DOHH2 (cell line): ENCODE data around the gene HIVEP1.

Experiments used
- H3F3A ChIP-seq: fragments of 200-600 bp; sonication (generic), shearing (Covaris generic); 2 replicates; pipeline ENCODE4 v1.6.0; 2016; ENCODE audit warnings: antibody characterized with exemption, mild to moderate bottlenecking; ENCODE audit not compliant: control insufficient read depth, insufficient read depth
- H3K27ac ChIP-seq: fragments of 200-600 bp; sonication (generic); 2 replicates; pipeline ENCODE4 v1.5.1; 2014; ENCODE audit warnings: low read depth, mild to moderate bottlenecking, low read length, moderate library complexity
- H3K27me3 ChIP-seq: fragments of 200-600 bp; sonication (generic); 2 replicates; pipeline ENCODE4 v1.6.1; 2014; ENCODE audit warnings: mild to moderate bottlenecking, low read length, mixed read lengths; ENCODE audit not compliant: control insufficient read depth
- H3K36me3 ChIP-seq: fragments of 200-600 bp; sonication (generic); 2 replicates; pipeline ENCODE4 v1.6.1; 2014; ENCODE audit warnings: mild to moderate bottlenecking, low read length, moderate library complexity, mixed read lengths; ENCODE audit not compliant: control insufficient read depth
- H3K4me1 ChIP-seq: fragments of 200-600 bp; sonication (generic); 2 replicates; pipeline ENCODE4 v1.6.1; 2014; ENCODE audit warnings: mild to moderate bottlenecking, low read length, mixed read lengths; ENCODE audit not compliant: control insufficient read depth
- H3K4me2 ChIP-seq: fragments of 200-600 bp; sonication (generic); 2 replicates; pipeline ENCODE4 v1.6.0; 2014; ENCODE audit warnings: mild to moderate bottlenecking, low read length, moderate library complexity
- H3K4me3 ChIP-seq: fragments of 200-600 bp; sonication (generic); 2 replicates; pipeline ENCODE4 v1.5.1; 2014; ENCODE audit warnings: mild to moderate bottlenecking, low read length, mixed read lengths
- H3K79me2 ChIP-seq: fragments of 200-600 bp; sonication (generic); 2 replicates; pipeline ENCODE4 v1.6.1; 2014; ENCODE audit warnings: mild to moderate bottlenecking, low read length, mixed read lengths; ENCODE audit not compliant: control insufficient read depth
- H3K9me2 ChIP-seq: fragments of 200-600 bp; sonication (generic); replicated peaks from 2 replicates; pipeline ENCODE4 v1.6.1; 2014; ENCODE audit warnings: mild to moderate bottlenecking, low read length, mixed read lengths; ENCODE audit not compliant: control insufficient read depth
- H3K9me3 ChIP-seq: fragments of 200-600 bp; sonication (generic); 2 replicates; pipeline ENCODE4 v1.6.1; 2014; ENCODE audit warnings: antibody characterized with exemption, low read length, mixed read lengths; ENCODE audit not compliant: control insufficient read depth, insufficient read depth
- H4K20me1 ChIP-seq: fragments of 200-600 bp; sonication (generic); 2 replicates; pipeline ENCODE4 v1.6.0; 2014; ENCODE audit warnings: low read depth, mild to moderate bottlenecking, antibody characterized with exemption, low read length, moderate library complexity; ENCODE audit not compliant: control insufficient read depth, insufficient read depth
- EZH2phosphoT487 ChIP-seq: fragments of 200-600 bp; sonication (generic); IDR thresholded peaks from 2 replicates; pipeline ENCODE4 v1.6.1; 2017; ENCODE audit warnings: borderline replicate concordance, mild to moderate bottlenecking, antibody characterized with exemption, low read length, moderate library complexity, mixed read lengths
- TF ChIP-seq, protein P1 (sequence below): fragments of 200-600 bp; sonication (generic); IDR thresholded peaks from one replicate; pipeline ENCODE4 v1.5.1; 2014; ENCODE audit warnings: antibody characterized with exemption, mild to moderate bottlenecking, low read depth, low read length; ENCODE audit not compliant: poor library complexity, severe bottlenecking

Gene HIVEP1

DNA sequence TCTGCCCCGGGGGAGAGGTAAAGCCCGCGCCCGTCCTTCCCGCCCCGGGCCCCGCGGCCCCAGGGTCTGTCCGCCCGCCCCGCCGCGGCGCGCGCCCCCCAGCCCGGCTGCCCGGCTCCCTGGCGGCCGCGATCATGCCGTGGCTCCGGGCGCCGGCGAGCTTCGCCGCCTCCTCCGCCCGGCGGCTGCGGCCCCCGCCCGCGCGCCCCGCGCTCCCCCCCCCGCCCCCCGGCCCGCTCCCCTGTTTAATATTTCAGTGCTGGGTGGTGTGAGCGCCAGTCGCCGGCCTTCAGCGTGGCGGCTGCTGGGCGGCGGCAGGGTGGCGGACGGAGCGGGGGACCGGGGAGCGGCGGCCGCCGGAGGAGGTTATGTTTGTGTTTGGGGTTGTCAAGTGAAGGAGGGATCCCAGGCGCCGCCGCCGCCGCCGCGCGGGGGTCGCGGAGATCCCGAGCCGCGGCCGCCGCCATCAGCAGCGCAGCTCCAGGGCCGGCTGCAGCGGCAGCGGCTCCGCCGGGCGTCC, at the start of gene HIVEP1:
Gene HIVEP1, plus strand, starts transcription at position 275 of the 520 bp plus-strand sequence. CDS start 3,317 bp downstream, outside the sequence.
- Histone ChIP-seq H3K36me3 (peaks cover 34% of the 10 kb centered on the region), H3K27ac (peak within 1 kb of the TSS; percentile 16), H3F3A (peaks cover 21% of the 10 kb centered on the region), H3K79me2 (peaks cover 60% of the 10 kb centered on the region), H3K4me2 (peak within 1 kb of the TSS; percentile 78), H3K9me2 (no peaks in the 10 kb centered on the region), H3K9me3 (peaks cover 7% of the 10 kb centered on the region; the same call in 1 of the 2 replicates), H4K20me1 (no peaks in the 10 kb centered on the region), H3K4me1 (peaks cover 26% of the 10 kb centered on the region), H3K27me3 (no peaks in the 10 kb centered on the region), H3K4me3 (peak within 1 kb of the TSS; percentile 84)
- TF ChIP-seq, protein P1, sequence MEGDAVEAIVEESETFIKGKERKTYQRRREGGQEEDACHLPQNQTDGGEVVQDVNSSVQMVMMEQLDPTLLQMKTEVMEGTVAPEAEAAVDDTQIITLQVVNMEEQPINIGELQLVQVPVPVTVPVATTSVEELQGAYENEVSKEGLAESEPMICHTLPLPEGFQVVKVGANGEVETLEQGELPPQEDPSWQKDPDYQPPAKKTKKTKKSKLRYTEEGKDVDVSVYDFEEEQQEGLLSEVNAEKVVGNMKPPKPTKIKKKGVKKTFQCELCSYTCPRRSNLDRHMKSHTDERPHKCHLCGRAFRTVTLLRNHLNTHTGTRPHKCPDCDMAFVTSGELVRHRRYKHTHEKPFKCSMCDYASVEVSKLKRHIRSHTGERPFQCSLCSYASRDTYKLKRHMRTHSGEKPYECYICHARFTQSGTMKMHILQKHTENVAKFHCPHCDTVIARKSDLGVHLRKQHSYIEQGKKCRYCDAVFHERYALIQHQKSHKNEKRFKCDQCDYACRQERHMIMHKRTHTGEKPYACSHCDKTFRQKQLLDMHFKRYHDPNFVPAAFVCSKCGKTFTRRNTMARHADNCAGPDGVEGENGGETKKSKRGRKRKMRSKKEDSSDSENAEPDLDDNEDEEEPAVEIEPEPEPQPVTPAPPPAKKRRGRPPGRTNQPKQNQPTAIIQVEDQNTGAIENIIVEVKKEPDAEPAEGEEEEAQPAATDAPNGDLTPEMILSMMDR, result no peak
- TF ChIP-seq EZH2phosphoT487, result no peak

DNA sequence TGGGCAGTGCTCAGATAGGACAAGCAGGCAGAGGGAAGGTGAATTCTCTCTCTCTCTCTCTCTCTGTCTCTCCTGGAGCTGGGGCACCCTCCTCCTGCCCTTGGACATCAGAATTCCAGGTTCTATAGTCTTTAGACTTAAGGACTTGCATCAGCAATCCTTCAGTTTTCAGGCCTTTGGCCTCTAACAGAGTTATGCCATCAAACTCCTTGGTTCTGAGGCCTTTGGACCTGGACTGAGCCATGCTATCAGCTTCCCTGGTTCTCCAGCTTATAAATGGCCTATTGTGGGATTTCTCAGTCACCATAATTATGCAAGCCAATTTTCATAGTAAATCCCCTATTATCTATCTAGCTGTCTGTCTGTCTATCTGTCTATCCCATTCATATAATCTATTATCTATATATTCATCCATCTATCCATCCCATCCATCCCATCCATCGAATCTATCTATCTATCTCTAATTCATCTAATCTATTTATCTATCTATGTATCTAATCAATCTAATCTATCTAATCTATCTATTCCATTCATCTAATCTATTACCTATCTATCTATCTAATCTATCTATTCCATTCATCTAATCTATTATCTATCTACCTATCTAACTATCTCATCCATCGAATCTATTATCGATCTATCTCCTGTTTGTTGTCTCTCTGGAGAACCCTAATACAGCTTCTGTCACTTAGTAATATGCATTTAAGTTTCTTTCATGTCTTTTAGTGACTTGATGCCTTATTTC, 48.2 kb upstream of the HIVEP1 start:
- H3K9me2 ChIP-seq, result no peaks in the 10 kb centered on the region
- no peaks in the 10 kb centered on the region for H3F3A ChIP-seq
- no peaks in the 10 kb centered on the region for H3K27me3 ChIP-seq
- no peak for TF ChIP-seq EZH2phosphoT487
- TF ChIP-seq, protein P1, result no peak
- no peak overlapping the region for H3K27ac ChIP-seq
- no peaks in the 10 kb centered on the region for H3K36me3 ChIP-seq
- no peak overlapping the region for H3K4me2 ChIP-seq
- no peaks in the 10 kb centered on the region for H4K20me1 ChIP-seq
- H3K79me2 ChIP-seq, result no peaks in the 10 kb centered on the region
- H3K4me3 ChIP-seq, result no peak overlapping the region
- H3K9me3 ChIP-seq, result no peaks in the 10 kb centered on the region
- no peaks in the 10 kb centered on the region for H3K4me1 ChIP-seq

DNA sequence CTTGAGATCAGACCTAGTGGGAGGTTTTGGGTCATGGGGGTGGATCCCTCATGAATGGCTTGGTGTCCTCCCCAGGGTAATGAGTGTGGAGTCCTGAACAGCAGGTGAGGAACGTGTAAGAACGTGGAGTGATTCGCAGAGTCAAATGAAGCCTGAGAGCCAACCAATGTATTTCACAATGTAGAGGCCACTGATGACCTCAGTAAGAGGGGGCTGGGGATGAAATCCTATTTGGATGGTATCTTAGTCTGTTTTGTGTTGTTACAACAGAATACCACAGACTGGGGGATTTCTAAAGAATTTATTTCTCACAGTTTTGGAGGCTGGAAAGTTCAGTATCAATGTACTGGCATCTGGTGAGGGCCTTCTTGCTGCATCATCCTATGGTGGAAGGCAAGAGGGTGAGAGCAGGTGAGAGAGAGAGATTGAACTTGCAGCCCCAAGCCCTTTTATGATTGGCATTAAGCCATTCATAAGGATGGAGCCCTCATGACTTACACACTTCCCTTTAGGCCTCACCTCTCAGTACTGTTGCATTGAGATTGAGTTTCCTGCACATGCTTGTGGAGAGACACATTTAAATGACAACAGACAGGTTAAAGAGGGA, 47.3 kb upstream of the HIVEP1 start:
- Histone ChIP-seq H3F3A (no peaks in the 10 kb centered on the region), H3K9me3 (no peaks in the 10 kb centered on the region), H3K4me3 (no peak overlapping the region), H3K27me3 (no peaks in the 10 kb centered on the region), H3K79me2 (no peaks in the 10 kb centered on the region), H3K4me2 (no peak overlapping the region), H4K20me1 (no peaks in the 10 kb centered on the region), H3K36me3 (no peaks in the 10 kb centered on the region), H3K4me1 (no peaks in the 10 kb centered on the region), H3K9me2 (no peaks in the 10 kb centered on the region), H3K27ac (no peak overlapping the region)
- no peak for TF ChIP-seq EZH2phosphoT487
- TF ChIP-seq, protein P1, result no peak
